Measurements from ENCODE around the gene TGFBR3.

Gene TGFBR3

DNA sequence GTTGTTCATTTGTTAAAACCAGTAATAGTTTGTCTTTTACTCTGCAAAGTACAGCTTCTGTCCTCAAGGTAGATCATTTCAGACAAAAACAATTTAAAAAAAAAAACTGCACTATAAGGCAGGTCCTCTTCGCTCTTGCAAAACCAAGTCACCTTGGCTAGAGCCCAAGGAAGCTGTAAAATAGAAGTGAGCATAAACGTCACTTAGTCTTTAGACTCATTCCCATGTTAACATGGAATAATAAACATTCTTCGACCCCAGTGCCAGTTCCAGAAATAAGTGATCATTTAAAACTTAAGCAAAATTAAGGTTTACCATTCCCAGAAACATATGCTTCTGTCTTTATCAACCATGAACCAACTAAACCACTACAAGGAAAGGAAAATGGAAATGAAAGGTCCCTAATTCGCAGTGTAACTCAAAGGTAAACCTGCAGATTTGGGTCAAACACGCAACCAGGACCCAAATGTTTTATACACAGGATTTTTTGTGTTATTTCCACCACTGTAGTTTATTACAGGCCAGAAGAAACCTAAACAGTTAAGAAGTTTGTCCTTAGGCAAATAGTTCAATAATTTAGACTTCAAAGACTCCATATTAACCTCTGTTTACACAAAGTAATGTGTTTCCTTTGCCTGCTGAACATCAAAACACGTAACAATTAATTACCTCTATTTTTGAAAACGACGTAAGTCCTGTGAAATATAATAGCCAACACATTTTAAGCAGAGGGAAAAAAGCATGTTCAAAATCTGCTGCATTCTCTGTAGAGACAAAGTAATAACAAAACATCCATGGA lies 54.6 kb downstream of the TGFBR3 start:
- no peak for DNase-seq (ENCODE audit: low read depth)
- TF ChIP-seq, protein P1, sequence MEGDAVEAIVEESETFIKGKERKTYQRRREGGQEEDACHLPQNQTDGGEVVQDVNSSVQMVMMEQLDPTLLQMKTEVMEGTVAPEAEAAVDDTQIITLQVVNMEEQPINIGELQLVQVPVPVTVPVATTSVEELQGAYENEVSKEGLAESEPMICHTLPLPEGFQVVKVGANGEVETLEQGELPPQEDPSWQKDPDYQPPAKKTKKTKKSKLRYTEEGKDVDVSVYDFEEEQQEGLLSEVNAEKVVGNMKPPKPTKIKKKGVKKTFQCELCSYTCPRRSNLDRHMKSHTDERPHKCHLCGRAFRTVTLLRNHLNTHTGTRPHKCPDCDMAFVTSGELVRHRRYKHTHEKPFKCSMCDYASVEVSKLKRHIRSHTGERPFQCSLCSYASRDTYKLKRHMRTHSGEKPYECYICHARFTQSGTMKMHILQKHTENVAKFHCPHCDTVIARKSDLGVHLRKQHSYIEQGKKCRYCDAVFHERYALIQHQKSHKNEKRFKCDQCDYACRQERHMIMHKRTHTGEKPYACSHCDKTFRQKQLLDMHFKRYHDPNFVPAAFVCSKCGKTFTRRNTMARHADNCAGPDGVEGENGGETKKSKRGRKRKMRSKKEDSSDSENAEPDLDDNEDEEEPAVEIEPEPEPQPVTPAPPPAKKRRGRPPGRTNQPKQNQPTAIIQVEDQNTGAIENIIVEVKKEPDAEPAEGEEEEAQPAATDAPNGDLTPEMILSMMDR (IDR thresholded peaks at IDR 0.05; ENCODE audit: insufficient read depth, low read depth, low read length, missing control alignments): no peak
- no peak overlapping the region for H3K4me3 ChIP-seq (ENCODE audit: low read length)

DNA sequence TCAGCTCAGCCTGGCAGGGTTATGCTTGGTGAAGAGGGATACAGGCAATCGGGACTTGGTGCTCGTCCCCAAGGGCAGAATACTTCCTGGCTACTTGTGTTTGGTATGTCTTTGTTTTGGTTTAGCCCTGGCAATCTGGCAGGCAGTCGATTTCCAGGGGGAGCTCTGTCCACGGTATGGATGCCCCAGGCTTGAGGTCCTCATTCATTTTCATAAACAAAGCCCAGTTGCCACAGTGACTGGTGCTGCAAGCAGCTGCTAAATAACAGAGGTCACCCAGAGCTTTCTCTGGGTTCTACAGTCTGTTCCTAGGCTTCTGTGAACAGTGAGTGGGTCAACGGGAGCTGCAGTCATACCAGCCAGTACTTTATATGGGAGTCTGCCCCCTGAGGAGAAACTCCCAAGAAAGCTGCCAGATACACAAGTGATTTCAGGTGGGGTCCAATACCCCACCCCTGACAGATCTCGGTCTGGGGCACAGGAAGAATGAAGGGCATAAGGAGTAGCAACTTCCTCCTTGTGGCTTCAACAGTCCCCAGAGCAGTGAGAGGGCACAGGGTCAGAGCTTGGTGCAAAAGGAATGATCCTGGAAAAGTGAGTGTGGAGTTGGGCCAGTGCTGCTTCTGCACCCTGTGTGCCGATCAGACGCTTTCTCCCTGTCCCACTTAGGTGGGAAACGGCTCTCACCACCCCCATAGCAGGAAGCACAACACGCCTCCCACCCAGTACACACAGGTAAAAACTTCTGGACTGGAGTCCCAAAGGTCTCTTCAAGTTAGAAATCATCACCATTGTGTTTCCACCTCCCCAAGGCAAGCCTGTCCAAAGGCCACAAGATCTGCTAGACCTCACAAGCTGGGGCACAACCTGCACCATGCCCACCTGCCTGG lies 55.5 kb downstream of the TGFBR3 start:
- no peak overlapping the region for H3K4me3 ChIP-seq (ENCODE audit: low read length)

DNA sequence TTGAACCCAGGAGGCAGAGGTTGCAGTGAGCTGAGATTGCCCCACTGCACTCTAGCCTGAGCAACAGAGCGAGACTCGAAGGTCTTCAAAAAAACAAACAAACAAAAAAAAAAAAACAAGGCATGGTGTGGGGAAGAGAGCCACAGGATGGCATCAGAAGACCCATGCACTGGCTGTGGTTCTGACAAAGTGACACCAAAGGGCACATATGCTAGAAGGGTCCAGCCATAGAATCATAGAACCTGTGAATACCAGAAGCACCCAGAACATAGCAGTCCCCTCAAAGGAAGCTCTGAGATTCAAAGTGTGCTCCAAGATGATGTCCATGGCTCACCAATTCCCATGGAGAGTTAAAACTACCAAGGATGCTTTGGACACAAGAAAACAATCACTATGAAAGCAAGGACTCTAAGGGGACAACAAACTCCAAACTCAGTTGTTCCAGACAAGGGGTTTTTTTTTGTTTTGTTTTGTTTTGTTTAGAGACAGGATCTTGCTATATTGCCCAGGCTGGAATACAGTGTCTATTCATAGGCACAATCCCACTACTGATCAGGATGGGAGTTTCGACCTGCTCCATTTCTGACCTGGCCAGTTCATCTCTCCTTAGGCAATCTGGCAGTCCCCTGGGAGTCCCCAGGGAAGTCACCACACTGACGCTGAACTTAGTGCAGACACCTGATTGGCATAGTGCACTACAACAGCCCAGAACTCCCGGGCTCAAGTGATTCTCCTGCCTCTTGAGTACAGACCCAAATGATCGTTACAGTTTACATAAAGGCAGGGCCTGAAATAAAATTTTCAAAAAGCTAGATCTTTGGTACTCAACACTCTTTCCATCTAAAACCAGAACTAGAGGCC lies 56.4 kb downstream of the TGFBR3 start:
- no peak for DNase-seq (ENCODE audit: low read depth)
- H3K4me3 ChIP-seq (ENCODE audit: low read length): no peak overlapping the region
- TF ChIP-seq, protein P1 (IDR thresholded peaks at IDR 0.05; ENCODE audit: insufficient read depth, low read depth, low read length, missing control alignments): no peak

More for the DNA sequence above, 55.5 kb downstream of the TGFBR3 start:
- DNase-seq (ENCODE audit: low read depth): peak; percentile 25
- TF ChIP-seq, protein P1 (IDR thresholded peaks at IDR 0.05; ENCODE audit: insufficient read depth, low read depth, low read length, missing control alignments): peak; percentile 28

DNA sequence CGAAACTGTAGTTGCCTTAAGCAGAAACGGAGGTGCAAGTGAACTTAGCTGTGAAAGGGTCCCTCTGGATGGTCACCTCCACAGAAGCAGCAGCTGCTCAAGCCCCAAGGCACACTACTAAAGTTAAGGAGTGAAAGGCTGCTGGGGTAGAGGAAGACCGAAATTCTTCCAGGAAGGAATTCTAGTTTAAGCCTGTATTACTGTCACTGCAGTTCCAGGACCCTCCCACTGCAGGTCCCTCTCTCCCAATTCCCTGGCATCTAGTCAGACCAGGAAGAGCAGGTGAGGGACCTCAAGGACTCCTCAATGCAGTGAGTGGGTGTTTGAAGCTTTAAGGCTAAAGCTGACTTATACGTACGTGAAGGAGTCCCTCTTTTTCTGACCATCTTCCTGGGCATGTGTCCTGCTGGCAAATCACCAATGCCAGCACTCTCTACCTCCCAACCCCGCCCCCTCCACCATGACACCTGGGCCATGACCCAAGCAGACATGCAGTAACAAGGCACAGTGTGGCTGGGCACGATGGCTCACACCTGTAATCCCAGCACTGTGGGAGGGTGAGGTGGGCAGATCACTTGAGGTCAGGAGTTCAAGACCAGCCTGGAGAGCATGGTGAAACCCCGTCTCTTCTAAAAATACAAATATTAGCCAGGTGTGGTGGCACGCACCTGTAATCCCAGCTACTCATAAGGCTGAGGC lies 57.2 kb downstream of the TGFBR3 start:
- TF ChIP-seq, protein P1 (IDR thresholded peaks at IDR 0.05; ENCODE audit: insufficient read depth, low read depth, low read length, missing control alignments): no peak
- peak; percentile 12 for DNase-seq (ENCODE audit: low read depth)
- no peak overlapping the region for H3K4me3 ChIP-seq (ENCODE audit: low read length)

DNA sequence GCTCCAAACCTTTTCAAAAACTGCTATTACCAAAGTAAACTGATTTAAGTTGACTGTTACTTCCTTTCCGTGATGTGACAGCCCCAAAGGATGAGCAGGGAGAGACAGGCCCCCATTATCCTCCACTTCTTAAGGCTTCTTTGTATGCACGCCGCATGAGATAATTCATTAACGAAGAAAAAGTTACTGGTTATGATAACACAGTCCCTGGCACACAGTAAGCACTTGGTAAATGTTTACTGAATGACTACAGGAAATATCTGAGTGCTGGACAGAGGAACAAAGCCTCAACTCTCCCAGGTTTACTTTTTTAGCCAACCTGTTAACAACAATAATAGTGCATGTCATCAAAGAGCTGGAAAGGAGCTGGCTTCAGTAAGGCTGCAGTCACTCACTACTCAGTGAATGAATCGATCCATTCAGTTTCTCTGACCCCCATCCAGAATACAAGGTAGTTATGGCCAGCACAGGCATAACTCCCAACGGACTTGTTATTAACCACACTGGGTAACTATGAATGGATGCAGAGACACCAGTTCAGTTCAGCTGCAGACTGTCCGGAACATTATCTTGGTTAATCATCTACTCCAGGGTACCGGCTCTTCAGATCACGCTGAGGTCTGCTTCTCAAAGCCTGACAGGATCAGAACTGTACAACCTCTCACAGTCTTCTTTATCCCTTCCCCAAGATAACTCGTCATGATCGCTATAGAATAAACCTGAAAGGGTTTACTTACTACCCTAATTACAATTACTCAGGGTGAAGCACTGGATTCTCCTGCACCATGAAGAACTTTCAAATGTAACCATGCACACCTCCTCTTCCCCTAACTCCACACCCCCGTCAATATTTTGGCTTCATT lies 58.3 kb downstream of the TGFBR3 start:
- DNase-seq (ENCODE audit: low read depth): no peak
- H3K4me3 ChIP-seq (ENCODE audit: low read length): no peak overlapping the region
- TF ChIP-seq, protein P1 (IDR thresholded peaks at IDR 0.05; ENCODE audit: insufficient read depth, low read depth, low read length, missing control alignments): no peak
